Measurements from ENCODE around the gene TUBGCP6.

TUBGCP6 gene

DNA sequence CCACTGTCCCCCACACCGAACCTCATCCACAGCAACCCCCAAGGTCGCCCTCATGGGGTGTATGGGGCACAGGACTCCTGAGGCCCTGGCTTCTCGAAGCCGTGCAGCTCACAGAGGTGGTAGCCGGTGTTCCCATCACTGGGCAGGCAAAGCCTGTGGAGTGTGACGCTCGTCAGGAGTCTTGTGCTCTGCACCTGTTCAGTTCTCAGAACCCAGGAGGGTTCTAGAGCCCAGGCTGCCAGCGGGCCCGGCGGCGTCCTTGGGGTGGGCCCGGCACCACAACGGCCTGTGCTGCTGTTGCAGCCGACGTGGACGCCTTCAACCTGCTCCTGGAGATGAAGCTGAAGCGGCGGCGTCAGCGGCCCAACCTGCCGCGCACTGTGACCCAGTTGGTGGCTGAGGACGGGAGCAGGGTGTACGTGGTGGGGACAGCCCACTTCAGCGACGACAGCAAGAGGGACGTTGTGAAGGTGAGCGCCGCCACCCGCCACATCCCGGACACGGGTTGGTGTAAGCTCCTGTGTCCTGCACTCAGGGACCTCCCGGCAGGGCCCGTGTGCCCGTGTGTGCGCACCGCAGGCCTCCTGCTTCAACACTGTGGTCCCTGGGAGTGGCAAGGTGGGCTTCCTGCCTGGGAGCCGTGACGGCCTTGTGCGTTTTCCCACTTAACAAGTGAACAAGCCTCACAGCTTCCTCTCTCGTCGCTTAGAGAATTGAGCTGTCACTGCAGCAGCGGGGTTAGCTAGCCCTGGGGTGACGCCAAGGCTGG lies 50.6 kb downstream of the TUBGCP6 start:
- no peak for DNase-seq

DNA sequence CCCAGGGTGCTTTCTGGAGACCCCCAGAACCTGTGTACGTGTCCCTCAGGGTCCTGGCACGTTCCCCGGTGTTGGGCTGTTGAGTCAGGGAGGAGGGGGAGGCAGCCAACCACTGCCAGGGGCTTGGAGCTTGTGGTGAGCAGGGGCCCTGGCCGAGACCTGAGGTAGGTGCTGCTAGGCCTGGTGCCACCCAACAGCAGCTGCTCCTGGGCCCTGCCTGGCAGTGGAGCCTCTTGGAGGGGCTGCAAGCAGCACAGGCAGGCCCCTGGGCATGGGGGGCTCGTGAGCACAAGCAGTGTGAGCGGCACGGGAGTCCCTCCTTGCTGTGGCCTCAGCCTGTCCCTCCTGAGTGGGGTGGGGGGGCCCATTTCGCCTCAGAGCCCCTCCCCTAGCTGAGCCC lies 51.2 kb downstream of the TUBGCP6 start:
- no peak for DNase-seq

DNA sequence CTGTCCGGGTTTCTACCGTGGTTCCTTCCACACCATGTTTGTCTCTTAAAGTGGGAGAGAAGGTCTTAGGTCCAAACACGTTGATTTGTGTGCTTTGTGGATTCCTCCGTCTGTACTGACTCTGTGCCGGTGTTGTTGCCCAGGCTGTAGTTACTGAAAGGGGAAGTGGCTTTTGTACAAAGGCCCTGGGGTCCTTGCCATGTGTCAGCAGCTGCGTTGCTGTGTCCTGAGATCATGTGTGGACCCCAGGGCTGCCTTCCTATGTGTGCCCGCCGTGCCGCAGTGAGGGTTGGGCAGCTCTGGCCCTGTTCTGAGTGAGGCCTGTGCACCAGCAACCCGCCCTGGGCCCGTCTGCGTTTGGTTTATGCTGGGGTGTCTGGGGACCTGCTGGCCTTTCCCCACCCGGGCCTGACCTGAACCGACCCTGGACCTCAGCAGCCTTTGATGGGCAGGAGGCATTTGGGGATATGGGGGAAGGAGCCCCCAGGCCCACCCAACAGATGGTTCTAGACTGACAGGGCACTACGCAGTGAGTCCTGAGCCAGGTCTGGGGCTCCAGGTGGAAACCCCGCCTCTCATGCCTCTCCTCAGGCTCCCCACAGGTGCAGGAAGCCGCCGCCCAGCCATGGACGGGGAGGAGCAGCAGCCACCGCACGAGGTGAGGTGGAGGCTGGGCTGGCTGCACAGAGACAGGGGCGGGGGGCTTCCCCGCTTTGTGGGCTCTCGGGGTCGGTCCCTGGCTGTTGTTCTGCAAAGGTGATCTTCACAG lies 52.2 kb downstream of the TUBGCP6 start:
- peak in 1 of 2 experiments; percentile 36 for DNase-seq

DNA sequence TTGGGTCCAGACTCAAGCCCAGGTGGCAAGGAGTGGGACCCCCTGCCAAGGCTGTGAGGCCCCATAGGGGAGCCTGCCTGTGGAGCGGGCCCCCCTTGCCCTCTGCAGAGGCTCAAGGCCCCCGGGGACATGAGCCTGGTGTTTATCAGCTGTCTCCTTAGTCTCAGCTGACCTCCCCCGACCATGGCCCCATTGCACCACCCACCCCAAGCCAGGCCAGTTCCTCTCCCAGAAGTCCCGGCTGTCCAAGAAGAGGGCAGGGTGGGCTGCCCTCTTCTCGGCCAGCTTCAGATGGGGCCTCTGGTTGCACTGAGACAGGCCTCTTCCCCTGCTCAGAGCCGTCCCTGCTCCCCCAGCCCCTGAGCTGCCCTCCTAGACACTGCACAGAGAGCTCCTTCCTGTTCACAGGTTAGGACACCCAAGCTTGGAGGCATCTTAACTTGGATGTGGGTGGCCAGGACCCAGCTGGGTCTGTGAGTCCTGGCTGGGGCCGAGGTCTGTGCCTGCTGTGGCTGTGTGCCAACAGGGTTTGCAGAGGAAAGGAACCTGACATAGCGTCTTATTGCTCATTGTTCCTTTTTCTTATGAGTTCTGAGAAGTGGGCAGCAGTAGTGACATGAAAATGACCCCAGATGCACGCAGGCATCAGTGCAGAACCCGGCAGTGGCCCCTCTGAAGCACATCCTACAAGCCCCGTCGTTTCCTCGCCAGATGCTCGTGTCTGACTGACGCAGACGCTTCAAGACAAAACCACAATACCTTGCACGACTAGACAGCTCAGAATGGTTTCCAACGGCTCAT lies 53.7 kb downstream of the TUBGCP6 start:
- peak; percentile 68 to 73 for DNase-seq

DNA sequence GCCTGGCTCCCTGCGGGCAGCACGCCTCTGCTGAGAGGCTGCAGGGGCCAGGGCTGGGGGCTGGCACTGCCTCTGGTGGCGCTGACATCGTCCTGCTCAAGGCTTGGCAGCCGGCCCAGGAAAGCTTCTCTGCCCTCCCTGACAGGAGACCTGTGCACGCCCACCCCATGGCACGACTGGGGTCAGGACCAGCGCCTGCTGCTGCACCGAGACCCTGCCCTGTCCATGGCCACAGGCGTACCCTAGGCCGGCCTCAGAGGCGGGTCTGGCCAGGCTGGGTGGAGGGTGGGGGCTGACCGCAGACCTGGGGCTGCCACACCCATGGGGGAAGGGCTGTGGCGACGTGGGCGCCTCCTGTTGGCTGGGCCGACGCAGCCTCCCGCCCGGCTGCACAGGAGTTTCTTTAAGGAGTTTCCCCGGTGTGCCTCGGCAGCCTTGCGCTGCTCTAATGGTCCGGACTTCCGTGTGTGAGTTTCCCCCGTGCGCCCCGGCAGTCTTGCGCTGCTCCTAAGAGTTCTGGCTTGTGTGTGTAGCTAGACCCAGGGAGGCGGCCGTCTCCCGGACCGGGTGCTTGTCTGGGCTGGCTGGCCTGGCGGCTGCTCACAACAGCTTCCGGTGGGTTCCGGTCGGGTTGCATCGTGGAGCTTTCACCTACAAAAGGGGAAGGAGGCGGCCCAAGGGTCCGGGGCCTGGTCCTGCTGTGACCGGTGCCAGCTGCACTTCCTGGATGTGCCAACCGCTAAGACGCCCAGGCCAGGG lies 54.5 kb downstream of the TUBGCP6 start:
- peak; percentile 77 to 80 for DNase-seq

DNA sequence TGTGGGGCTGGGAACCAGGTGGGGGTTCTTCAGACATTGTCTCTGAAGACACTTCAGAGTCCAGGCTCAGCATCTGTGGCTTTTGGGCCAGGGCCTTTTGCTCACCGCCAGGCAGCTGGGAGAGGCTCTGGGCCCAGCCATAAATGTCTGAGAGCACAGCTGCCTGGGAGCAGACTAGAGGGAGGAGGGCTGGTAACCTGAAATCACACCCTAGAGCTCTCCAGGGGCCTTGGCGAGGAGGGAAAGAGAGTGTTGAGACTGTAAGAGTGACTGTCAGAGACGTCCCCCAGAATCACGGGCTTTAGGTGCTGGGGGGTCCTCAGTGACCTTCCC lies 55.0 kb downstream of the TUBGCP6 start:
- DNase-seq = no peak

GRCh38 chr22:50189184-50189848 lies 55.5 kb downstream of the TUBGCP6 start:
- no peak for DNase-seq

DNA sequence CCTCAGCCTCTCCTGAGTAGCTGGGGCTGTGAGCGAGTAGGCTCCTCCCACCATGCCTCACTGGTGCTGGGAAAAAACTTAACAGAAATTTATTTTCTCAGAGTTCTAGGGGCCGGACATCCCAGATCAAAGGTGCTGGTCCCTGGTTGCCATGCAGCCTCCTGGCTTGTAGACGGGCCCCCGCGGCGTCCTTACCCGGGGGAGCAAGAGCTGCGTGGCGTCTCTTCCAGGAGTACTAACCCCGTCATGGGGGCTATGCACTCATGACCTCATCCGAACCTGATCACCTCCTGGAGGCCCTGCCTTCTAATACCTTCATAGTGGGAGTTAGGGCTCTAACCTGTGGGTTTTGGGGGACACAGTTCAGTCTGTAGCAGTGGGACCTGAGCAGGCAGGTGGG lies 56.5 kb downstream of the TUBGCP6 start:
- no peak for DNase-seq

DNA sequence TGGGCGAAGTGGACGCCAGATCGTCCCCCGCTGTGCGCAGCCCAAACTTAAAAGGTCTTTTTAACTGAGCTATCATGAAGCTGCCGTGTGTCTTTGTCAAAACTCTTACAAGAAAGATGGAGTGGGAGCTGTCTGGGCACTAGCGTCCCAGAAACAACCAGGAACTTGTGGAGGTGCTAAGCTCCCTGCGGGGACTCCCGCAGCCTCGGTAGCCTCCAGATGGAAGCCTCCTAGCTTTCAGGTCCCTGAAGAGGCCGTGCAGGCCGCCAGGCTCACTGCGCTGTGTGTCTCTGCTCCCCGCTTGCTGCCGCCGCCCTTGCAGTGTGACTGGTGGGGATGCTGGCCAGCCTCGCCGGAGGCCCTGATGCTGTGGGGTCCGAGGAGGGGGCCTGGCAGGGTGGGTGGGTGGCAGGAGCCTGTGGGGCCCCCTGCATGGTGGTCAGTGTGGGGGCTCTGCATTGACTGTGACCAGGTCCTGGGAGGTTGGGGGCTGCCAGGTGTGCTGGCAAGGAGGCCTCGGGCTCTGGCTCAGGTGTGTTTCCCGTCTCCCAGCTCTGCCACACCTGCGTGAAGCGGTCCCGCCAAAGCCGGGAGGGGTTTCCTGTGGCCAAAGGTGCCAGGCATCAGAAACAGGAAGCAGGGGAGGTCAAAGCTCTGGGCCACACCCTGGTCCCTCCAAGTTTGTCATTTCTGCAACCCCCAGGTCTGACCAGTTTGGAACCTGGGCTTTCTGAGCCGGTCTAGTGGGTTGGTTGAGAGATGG lies 57.9 kb downstream of the TUBGCP6 start:
- no peak for DNase-seq

- DNase-seq = no peak
Observed at GRCh38 chr22:50186181-50186714, 58.6 kb downstream of the TUBGCP6 start.

GRCh38 chr22:50185375-50186087 lies 59.3 kb downstream of the TUBGCP6 start, which contains the start of gene TRABD:
TSS of gene TRABD (plus strand) at chr22:50185913. CDS start at chr22:50193061, 7,148 bp downstream.
- DNase-seq = peak; percentile 85 to 86

DNA sequence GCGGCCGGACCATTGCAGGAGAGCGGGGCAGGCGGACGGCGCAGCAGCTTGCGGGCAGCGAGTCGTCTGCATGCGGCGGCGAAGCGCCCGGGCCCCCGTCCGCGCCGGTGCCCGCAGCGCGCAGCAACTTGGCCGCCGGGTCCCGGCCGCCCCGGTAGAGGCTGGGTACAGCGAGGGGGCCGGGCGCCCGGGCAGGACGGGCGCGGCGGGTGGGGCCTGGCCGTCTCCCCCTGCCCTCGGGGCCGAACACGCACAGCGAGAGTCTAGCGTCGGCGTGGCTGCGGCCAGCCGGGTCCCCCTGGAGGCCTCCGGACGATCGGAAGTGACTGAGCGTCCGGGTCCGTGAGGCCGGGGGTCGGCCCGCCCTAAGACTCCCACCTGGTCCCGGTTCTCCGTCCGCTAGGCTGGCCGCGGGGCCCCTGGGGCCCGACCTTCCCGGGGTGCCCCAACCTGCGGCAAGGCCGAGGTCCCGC lies 59.9 kb downstream of the TUBGCP6 start:
- DNase-seq = no peak

DNA sequence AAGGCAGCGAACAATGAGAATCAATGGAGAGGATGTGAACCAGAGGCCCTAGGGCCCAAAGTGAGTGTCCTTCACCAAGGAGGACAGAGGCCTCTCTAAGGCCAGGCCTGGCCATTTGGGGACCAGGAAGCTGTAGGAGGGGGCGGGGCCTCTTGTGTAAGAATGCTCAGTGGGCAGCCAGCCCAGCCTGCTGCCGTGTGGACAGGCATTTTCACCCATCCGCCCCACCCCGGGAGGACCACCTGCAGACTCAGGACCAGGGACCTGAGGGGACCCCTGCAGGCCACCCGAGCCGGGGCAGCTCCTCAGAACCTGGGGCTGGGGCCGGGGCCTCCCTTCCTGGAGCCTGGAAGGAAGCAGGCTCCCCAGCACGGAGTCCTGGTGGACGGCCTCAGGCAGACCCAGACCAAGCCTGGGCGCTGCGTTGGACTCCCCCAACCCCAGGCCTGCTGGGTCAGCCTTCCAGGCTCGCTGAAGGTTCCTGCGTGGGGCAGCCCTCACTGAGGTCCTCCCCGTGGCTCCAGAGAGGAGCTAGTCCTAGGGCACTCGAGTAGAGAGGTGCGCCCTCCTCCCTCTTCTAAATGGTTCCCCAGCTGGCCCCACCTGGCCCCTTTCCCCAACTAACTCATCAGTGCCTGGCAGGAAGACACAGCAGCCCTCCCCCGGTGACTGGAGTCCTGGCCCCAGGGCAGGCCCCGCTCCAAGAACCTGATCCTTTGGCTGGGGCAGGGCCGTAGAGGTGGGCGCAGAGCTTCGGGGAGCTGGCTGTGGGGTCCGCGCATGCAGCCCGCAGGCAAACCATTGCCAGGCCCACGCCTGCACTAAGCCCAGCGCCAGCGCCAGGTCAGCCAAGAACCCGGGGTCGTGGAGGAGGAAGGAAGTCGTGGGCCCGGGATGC lies 60.6 kb downstream of the TUBGCP6 start:
- no peak for DNase-seq

GRCh38 chr22:50183141-50183971 lies 61.5 kb downstream of the TUBGCP6 start:
- no peak for DNase-seq

DNA sequence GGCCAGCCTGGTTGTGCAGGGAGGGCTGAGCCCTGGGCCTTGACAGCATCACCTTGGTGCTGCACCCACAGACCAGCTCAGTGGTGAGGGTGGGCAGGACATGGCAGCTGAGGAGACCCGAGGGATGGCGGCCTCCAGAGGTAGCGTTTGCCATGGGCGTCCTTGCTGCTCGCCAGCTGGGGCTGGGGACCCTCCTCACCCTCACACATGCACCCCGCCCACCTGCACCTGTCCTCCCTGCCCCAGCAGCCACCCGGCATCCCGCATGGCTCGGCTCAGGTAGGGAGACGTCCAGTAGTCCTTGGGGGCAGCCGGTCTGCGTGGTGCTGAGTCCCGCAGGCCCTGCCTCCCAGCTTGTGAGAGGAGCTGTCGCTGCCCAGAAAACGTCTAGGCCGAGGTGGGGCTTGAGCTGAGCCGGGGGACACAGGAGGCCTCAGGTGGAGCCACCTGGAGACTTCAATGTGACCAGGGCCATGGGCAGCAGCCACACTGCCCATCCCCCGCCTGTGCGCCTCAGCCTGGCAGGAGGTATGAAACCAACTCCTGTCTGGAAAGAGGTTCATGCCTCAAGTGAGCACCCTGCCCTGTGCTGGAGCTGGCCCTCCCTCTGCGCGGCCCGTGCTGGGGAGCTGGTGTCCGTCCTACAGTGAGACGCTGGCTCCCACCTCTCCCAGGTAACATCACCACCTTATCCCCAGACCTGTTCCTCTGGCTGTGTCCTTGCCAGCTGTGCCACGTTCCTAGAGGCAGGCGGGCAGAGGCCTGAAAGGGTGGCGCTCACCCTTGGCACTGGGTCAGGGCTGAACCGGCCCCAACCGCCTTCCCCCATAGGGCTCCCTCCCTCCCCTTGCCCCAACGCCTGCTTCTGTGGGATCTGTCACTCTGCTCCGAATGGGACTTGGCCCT lies 62.4 kb downstream of the TUBGCP6 start:
- no peak for DNase-seq

DNA sequence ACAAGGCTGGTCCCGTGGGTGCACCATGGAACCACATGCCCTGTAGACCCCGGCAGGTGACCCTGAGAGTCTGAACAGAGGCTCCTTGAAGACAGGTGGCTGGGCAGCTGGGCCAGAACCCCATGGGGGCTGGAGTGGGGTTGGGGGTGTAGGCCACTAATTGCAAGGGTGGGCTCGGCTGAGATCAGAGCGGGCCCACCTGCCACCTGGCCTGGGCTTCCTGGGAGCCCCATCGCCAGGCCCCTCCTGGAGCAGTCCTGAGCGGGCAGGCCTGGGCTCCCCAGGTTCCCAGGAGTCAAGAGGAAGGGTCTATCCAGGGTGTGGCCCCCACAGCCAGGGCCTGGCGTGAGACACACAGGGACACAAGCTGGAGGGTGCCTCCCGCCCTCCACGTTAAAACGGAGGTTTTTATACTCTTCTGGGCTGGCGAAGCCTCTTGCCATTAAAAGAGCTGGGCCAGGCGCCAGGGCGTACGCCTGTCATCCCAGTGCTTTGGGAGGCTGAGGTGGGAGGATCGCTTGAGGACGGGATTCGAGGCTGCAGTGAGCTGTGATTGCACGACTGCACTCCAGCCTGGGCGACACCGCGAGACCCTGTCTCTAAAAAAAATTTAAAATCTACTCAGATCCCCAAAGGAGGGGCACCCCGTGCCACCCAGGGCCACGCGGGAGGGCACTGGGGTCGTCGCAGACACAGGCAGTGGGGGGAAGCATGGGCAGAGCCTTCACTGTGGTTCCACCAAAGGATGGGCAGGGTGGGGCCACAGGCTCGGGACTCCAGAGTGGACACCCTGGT lies 63.9 kb downstream of the TUBGCP6 start:
- no peak for DNase-seq
